HG02610 (cell line): ENCODE measurements around the gene PTPRE.

ENCODE experiments used
- ATAC-seq: cut with Tn5 transposase; IDR thresholded peaks from one replicate; pipeline ENCODE4 v1.9.1; 2021; ENCODE audit warnings: mild to moderate bottlenecking, moderate library complexity; ENCODE audit not compliant: unreplicated experiment

The PTPRE gene

DNA sequence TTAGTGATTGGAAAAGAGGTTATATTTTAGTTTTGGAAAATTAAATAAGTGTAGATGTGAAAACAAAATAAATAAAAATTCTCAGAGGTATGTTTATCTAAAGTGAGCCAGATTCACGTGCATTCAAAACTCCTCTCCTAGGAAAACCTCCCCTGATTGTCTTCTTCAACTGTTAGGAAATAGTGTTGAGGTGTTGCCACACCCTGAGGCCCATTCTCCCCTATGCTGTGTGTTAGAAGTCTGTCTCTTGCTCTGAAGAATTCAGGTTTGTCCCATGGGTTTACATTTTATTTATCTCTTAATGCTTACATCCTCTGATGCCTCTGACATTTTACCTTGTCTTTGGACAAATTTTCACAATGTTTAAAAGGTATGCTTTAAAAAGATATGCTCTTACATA, 40.3 kb downstream of the PTPRE start:
- no peak for ATAC-seq

GRCh38 chr10:127948791-127949190, 41.9 kb downstream of the PTPRE start:
- ATAC-seq, result no peak

DNA sequence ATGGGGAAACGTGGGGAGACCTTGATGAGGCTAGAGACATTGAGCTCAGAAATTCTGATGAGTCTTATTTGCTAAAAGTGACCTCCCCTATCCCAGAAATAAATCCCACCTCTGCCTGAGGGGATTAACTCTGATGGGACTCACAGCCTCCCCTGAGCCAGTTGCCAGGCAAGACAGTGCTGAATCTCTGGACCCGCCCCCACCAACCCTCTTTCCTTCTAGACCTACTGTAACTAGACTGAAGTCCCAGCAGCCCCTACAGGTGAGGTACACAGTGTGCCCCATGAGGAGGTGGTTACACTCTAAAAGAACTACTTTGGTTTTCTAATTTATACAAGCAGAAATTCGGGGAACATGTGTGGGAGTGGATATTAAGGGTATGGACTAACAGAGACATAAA, 42.9 kb downstream of the PTPRE start:
- ATAC-seq, result no peak

- no peak for ATAC-seq
Measured at GRCh38 chr10:127951861-127952574, 45.1 kb downstream of the PTPRE start.

DNA sequence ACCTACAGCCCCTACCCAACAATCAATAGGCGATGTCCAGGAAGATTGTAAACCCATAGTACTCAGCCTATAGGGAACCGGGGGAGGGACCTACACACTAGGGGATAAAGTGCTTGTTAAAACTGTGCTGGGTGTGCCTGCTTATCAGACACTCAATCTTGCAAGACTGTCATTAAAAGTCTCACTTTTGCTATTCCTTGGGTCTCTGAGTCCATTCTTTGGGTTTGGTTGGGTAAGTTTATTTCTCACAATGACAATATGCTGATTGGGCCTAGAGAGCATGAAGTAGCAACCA, 45.6 kb downstream of the PTPRE start:
- ATAC-seq, result no peak

GRCh38 chr10:127952918-127953317, 46.0 kb downstream of the PTPRE start:
- ATAC-seq, result no peak

GRCh38 chr10:127953876-127954275, 47.0 kb downstream of the PTPRE start:
- ATAC-seq, result no peak

DNA sequence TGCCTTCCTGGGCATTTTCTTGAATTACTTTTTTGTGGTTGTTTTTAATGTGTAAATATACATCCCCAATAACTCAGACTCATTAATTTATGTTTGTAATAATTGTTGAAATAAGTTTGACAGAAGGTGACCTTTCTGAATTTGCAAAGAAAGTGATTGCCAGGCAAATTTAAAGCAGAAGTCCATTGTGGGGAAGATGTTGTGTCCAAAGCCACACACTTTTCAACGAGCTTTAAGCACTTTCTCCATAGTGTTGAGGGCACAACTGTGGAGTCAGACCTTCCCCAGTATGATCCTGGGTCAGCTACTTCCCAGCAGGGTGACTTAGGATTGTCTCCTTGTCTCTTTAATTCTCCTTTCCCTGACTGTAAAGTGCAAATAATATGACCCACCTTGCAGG, 52.5 kb downstream of the PTPRE start:
- no peak for ATAC-seq

- no peak for ATAC-seq
Measured at GRCh38 chr10:127961071-127961470, 54.2 kb downstream of the PTPRE start.

DNA sequence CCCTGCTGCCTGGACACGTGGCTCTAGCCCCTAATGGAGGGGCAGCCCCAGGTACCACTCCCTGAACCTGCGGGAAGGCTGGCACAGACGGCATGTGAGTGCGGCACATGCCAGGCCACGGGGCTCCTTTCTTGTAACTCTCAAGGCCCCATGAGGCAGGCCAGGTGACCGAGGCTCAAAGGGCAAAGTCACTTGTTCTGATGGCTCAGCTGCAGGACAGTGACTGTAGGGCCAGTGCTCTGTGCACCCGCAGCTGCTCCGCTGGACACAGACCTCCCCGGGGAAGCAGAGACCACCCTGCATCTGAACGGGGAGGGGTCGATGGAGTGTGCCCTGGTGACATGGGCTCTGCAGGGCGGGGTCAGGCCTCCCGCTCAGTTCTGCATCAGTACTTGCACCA, 55.3 kb downstream of the PTPRE start:
- no peak for ATAC-seq

DNA sequence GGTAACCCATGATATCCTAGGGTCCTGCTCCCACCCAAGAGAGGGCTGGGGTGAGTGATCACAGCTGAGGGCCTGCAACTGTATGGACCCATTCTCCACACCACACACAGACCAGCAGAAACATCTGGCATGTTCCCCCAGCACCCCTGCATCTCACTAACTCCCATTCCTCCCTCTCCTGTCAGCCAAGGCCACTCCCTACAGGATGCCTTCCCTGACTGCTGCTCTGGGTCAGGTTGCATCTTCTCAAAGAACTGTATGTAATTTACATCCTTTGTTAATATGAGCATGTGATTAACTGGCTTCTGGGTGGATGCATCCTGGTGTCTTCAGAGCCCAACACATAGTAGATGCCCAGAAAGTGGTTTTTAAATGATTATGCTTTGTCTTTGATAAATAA, 56.2 kb downstream of the PTPRE start:
- ATAC-seq, result no peak

DNA sequence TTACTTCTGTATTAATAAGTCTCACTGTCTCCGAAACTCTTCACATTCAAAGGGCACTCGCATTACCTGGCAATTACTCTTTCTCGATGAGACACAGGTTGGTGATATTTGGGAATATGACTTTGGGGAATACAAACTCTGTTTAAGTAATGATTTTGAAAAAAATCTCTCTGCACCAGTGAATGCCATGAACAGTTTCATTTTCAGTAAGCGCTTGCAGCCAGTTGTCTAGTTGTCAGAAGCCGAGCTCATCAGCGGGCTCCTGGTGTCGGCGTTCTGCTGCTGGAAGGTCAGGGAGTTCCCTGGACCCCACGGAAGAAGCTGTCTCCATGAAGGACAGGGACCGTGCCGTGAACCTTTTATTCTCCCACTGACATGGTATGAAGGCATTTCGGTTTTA, 57.7 kb downstream of the PTPRE start:
- ATAC-seq, result no peak

GRCh38 chr10:127966875-127967274, 60.0 kb downstream of the PTPRE start:
- ATAC-seq, result no peak

DNA sequence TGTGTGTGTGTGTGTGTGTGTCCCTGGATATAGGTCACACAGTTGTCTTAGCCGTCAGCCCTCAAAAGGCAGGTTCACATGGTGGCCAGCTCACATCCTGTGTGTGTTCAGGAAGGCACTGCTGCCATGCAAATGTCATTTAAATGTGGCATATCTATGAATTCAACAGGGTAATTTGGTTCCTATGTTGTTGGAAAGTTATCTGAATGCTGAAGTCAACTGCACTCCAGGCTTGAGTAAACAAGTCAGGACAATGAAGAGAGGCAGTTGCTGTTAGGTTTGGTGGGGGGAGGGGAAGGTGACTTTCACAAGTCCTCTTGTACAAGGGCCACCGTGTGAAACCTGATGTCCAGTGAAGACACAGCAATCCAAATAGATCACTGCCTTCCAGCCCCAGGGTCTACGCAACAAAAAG, 61.1 kb downstream of the PTPRE start:
- ATAC-seq, result no peak

DNA sequence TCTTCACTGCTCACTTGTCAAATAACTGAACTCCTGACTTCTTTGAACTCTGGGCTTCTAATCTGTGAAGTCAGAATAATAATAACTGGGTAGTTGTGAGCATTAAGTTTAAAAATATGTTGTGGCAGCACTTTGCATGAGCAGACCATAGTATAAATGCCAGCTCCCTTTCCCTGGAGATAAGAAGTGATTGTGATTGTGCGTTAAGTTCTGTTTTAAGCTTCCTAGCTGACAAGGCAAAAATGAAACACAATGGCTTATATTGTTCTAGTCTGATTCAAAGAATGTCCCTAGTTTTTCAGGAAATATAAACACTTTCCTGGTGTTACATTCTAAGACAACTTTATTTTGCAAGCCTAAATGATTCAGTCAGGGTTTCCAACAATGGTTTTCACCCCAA, 61.8 kb downstream of the PTPRE start:
- ATAC-seq, result no peak

DNA sequence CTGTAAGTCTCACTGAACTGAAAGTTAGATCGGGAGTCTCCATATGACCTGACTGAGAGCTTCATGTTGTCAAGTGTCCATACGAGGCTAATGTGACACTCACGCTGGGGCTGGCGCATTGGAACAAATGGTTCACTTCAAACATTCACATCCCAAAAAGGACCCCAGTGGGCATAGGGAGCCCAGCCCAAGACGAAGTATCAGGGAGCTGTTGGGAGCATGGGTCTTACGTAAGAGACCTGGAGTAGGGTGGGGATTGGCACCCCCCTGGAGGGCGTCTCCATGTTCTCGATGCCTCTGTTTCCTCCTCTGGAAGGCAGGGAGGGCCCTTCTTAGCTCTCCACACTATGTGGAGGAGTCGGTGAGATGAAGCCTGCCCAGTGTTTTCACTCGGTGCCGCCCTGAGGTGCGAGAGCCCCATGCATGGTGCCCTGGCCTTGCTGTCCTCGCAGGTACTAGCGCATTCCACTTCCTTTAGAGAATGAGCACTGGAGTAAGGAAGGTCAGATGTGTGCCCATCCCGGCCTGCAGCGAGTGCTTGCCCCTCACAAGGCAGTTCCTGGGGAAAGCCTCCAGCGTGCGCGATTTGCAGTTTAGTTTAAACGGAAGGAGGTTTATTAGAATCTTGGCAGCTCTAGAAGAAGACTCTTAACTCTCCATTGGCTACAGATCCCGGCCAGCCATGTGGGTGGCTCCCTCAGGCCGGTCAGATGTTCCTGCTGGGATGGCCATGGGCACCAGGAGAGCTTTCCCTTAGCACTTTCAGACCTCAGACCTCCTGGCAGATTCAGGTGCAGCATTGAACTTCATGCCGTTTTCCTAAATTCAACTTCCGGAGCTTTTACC, 64.4 kb downstream of the PTPRE start:
- no peak for ATAC-seq

- ATAC-seq, result no peak
Measured at GRCh38 chr10:127971963-127972615, 65.2 kb downstream of the PTPRE start.

- no peak for ATAC-seq
Measured at GRCh38 chr10:127972751-127973357, 66.0 kb downstream of the PTPRE start.

GRCh38 chr10:127973791-127974311, 66.9 kb downstream of the PTPRE start:
- no peak for ATAC-seq

GRCh38 chr10:127974911-127975310, 68.0 kb downstream of the PTPRE start:
- no peak for ATAC-seq

- no peak for ATAC-seq
Measured at GRCh38 chr10:127976286-127976685, 69.4 kb downstream of the PTPRE start.
